Measurements from ENCODE around the gene MYBBP1A.

Gene MYBBP1A

DNA sequence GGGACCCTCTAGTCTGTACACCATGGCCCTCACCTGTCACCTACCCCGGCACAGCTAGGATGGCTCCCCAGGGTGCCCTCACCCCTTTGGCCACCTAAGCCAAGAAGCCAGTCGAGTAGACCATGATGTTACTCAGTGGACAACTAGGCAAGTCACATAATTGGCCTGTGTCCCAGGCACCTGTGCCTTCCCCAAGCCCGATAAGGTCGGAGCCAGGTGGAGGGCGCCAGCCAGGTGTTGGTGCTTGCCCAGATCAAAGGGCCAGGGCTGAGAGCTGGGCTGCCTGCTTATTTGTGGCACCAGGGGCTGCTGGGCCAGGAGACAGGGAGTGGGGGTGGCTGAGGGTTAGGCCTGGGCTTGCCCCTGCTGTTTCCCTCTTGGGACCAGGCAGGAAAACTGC lies 39.7 kb downstream of the MYBBP1A start:
- no peak for DNase-seq

DNA sequence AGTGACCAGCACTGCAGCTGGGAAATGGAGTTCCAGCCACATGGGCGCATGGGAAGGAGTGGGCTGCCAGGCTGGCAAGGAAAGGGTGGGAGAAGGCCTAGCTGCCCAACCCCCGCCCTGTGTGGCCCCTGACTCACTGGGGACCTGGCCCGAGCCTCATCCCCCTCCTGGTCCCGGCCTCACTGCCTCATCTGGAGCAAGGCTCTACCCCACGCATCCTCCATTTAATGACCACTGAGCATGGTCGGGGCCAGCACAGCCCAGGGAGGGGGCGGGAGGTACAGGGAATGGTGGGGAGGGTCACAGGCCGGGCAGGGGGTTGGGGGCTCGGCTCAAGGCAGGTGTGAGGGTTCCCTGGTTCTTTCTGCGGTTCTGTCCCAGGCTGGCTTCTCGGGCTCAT lies 40.4 kb downstream of the MYBBP1A start:
- no peak for DNase-seq

DNA sequence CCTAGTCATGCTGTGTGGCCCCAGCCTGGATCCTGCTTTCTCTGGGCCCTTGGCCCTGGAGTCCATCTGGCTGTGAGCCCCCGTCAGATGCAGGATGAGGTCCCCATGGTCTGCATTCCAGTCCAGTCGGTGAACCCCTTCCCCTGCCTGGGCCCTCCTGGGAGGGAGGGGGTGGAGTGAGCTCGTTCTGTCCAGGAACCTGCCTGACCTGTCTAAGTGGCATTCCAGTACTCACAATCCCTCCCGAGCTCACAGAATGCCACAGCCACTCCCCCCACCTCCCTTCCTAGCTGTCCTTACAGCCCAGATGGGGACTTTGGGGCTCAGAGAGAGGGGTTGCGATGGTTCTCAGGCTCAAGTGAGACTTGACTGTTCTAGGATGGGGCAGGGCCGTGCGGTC lies 41.0 kb downstream of the MYBBP1A start:
- DNase-seq: no peak

DNA sequence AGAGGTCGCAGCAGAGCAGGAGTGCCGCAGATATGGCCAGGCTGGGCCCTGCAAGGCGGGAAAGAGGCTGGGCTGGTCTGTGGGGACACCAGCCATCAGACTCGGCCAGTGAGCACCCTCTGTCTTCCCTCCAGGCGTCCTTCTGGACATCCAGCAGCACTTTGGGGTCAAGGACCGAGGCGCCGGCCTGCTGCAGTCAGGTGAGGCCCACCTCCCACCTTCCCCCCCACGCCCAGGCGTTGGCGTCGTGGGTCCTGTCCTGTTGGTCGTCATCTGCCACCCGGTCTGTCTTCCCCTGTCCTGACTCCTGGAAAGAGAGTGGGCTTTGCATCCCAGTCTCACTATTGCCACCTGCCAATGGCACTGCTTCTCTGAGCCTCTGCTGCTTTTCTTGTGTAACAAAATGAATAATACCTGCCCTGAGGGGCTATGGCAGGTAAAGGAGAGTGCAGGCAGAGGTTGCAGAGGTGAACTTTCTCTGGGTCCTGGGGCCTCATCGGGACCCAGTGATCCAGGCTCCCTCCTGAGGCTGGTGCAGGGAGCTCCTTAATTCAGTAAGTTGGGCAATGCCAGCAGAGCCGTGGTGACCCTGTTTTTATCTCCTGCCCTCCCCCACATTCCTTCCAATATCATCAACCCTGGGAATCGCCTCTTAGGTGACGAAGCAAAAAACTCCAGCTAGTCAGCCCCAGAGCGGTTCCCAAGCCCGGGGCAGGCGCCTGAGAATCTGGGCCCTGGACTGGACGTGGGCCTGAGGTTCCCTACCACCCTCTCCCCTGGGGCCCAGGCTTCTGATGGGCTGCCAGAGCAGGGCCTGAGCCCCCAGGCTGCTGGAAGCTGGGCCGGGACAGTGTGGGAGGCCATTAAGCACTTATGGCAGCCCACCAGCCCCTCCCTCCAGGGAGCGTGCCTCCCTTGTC lies 41.8 kb downstream of the MYBBP1A start:
- DNase-seq: no peak

DNA sequence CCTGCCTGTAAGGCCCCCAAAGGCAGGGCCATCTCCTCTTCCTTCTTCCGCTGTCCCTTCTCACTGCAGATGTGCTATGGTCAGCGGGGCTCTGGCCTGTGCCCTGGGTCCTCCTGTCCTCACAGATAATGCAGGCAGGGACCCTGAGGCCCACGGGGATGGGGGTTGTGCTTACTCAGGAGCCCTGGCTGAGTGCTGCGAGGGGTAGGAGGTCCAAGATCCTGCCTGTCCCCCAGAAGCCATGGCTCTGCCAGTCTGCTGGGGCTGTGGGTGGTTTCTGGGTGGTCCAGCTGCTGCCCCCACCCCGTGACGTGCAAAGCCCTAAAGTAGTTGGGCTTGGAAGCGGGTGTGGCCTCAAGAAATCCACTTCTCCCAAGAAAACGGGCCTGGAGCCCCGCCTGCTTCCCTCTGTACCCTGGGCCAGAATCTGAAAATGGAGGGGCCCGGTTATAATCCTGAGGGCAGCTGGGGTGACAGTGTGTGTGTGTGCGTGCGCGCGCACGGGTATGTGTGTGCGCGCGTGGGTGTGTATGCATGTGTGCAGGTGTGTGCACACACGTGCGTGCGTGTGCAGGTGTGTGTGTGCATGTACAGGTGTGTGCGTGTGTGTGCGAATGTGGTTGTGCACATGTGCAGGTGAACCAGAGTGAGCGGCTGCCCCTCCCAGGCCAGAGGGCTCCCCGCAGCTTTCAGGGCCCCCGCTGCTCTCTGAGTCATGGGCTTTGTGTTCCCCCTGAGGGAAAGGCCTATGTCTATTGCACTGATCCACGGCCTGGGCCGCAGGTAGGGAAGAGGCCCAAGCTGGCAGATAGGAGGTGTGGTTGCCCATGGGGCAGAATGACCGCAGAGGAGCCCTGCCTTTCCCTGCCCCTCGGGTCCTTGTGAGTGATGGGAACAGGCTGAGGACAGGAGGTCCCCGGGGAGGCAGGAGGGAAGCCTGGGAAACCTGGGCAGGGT lies 42.8 kb downstream of the MYBBP1A start:
- DNase-seq: no peak

DNA sequence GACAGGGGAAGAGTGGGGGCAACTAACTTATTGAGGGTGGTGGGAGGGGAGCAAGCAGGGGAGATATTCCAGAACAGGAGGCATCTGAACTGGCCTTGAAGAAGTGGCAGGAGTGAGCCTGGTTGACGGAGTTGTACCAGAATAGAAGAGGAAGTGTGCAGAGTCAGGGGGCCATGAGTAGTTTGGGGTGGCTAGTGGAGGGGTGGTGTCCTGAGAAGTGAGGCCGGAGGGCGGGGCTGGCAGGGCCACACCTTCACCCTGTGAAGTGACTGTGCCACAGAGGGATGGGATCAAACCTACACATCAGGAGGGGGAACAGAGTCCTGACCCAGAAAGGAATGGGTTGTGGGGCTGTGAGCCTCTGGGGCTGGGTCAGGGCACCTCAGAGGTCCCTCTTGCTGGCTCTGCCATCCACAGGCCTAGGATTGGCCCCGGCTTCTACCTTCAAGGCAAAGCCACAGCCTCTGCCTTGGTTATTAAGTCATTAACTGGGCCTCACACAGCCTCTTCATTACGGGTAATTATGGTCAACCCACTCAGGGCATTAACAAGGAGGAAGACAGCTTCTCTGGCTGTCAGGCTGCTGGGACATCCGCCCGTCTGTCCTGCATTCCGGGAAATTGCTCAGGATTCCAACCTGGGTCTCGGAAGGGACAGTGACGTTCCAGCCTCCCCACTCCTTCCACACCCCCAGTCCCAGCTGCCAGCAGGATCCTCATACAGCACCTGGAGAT lies 43.8 kb downstream of the MYBBP1A start:
- no peak for DNase-seq

DNA sequence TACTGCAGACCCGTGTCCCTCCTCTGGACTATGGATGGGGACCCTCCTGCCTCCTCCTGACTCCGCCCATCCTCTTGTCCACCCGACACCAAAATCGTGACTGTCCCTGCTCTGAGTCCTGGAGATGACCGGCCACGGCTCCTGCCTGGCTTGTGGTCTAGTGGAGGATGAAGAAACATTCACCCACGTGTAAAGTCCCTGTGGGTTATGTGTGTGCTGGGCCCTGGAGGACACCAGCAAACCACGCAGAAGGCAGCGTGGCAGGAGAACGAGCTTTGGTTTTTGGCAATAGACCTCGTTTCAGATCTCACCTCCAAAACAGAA lies 44.6 kb downstream of the MYBBP1A start:
- DNase-seq: no peak

DNA sequence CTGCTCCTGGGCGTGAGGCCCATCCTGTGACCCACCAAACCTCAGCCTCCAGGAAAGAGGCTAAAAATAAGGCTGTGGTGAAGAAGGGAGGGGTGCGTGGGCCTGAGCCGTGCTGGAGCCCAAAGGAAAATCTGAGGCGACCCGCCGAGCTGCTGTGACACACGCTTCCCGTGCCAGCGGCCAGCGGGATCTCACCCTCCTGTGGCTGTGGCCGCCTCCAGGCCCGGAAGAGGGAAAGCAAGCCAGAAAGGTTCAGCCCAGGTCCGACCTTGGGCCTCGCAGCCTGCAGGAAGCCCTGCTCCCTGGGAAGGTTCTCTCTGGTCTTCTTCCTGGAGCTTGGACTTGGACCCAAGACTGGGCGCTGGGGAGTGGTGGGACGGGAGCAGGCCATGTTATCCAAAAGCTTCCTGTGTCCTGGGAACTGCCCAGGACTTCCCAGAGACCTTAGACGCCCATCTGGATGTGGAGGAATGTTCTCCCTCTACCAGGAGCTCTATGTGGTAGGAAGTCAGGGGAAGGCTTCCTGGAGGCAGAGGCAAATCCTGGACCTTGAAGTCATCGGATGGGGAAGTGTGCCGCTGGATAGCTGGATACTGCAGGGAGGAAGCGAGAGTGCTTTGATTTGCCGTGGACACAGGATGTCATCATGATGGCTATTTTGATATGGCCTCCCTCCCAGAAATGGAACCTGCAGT lies 45.1 kb downstream of the MYBBP1A start:
- DNase-seq: no peak

DNA sequence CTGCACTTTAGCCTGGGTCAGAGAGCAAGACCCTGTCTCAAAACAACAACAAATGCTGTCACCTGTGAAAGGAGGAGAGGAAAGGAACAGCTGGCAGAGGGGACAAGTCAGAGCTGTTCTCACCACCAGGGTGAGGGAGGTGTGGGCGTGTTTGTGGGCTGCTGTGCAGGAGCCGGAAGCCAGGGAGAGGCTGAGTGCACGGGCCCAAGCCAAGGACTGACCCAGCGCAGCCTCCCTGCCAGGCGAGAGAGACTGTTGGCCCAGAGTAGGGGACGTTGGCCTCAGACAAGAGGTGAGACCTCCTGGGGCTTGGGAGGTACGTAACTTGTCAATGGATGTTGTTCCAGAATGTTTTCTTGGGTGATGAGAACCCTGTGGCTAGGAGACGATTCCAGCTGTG lies 45.8 kb downstream of the MYBBP1A start:
- DNase-seq: no peak

DNA sequence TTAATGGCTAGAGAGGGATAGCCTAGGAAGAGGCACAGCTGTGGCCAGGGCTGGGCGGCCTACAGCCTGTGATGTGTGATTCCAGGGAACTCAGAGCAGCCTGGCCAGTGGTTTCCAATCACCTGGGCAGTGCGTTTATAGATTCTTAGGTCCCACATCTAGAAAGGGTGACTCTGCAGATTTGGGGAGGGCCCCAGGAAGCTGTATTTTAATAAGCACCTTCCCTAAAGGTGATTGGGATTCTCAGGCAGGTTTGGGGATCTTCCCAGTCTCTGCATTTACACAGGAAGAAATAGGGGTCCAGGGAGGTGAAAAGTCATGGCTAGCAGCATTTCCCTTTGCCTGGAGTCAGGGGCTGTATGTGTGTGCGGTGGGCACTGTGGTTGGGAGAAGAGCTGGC lies 47.0 kb downstream of the MYBBP1A start:
- DNase-seq: no peak

DNA sequence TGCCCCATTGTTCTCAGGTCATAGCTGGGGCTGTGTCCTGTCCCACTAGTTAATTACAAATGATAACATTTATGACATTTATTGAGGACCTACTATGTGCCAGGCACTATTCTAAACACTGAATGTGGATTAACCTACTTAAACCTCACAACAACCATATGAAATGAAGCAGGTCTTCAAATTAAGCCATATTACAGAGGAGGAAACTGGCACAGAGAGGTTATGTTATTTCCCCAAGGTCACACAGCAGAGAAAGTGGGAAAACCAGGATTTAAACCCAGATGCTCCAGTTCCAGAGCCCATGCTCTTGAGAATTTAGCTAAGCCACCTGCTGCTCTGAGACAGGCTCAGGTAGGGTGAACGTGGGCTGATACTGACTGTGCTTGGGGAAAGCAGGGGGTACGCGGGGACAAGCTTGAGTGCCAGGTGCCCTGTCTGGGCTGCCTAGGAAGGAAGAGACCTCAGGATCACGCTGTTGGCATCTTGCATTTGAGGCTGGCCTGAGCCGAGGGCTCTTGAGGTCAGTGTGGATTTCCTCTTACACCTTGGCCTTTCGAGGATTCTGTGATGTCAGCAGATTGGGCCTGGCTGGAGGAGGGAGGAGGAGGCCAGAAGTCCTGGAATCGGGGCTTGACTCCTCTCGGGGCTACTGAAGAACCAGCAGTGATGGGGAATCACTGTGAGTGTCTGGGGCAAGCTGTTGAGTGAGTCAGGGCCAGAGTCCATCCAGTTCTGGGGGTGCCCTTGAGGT lies 47.6 kb downstream of the MYBBP1A start:
- DNase-seq: no peak

DNA sequence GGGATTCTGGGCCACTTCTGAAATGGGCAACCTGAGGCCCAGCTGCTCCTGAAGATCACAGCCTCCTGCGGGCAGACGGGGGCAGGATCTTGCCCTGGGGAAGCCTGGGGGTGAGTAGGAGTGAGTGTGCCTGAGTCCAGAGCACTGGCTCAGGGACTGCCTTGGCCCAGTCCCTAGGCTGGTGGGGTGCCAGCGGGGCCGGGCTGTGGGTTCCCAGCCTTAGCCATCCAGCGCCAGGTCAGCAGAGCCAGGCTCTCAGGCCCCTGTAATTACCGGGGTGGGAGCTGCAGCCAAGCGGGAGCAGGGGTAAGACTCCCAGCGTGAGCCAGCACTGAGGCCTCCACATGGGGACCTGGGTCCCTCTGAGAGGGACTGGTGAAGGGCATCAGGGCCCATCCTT lies 48.3 kb downstream of the MYBBP1A start:
- DNase-seq: no peak

DNA sequence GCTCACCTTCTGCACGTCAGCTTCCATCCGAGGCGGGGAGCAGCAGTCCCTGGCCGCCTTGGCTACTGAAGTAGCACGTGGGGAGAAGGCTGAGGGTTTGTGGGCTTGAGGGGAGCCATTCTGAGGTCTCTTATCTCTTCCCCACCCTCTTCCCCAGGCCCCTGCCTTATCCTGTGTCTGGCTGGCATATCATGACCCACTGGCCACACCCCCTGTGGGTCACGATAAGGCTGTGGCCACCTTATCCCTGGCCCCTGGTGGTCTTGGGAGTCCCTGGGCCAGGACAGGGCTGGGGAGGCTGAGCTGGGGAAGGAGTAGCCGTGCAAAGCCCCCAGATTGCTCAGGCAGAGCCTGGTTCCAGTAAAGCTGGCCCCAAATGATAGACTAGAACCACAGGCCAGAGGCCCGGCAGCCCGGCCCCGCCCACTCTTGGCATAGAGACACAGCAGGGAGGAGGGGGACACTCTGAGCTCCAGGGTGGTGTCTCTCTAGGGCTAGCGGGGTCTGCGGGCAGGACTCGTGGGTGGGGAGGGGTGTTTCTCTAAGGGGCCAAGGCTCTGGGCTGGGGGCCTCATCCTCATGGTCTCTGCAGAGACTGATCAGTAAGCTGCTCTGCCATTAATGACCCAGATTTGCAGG lies 48.9 kb downstream of the MYBBP1A start:
- no peak for DNase-seq

DNA sequence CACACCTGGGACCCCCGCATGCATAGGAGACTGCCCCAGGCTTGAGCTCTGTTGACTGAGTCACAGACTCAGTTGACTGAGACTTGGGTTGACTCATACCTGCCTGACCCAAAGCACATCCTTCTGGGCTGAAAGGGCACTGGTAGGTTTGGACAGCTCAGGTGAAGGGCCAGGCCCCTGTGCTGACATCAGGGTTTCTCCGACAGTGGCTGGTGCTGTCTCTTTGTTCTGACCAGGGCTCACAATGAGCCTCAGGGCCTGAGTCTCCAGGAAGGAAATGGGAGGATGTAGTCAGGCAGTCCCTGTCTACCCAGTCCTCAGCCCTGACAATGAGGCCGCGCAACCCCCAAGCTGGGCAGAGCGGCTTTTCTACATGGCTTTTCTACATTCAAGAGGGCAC lies 50.0 kb downstream of the MYBBP1A start:
- DNase-seq: no peak

DNA sequence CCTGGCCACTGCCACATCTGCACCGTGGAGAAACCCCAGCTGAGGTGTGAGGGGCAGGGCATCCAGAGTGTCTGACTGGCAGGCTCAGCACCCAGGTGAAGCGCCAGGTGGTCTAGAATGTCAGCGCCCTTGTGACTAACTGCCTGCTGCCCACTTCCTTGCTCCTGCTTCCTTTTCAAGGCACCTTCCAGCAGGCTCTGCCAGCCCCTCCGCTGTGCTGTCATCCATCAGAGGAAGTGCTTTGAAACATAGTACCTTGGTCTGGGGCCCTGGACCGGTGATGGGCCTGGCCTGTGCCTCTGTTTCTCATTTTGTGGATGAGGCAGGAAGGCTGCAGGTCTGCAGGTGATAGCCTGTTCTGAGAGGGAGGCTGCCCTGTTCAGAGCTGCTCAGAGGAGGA lies 51.0 kb downstream of the MYBBP1A start:
- DNase-seq: no peak

DNA sequence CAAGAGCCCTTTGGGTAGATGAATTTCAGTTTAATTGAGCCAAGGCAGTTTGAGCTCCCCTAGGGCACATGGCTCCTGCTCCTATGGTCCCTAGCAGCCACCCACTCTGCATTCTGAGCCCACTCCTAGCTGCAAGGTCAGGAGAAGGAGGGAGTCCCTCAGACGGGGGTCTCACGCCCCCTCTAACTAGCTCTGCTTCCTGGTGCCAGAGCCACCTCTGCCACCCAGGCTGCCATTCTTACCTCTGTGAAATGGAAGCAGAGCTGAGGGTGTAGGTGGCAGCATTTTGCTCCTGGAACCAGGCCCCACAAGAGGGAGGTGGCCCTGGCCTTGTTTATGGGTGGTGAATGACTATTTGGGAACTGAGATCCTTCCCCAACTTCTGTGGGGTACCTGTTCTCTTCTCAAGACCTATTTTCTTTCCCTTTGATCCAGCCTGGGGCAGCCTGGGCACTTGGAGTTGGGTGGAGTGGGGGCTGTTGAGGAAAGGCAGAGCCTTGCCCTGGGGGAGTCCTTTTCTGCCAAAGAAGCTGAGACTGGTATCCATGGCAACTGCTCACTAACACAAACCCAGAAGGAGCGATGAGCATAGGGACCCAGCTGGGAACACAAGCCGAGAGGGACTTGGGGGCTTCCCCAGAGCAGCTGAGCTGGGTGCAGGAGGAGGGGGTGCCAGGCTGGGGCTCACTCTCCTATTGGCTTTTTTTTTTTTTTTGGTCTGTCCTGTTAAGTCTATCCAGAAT lies 51.7 kb downstream of the MYBBP1A start:
- no peak for DNase-seq

DNA sequence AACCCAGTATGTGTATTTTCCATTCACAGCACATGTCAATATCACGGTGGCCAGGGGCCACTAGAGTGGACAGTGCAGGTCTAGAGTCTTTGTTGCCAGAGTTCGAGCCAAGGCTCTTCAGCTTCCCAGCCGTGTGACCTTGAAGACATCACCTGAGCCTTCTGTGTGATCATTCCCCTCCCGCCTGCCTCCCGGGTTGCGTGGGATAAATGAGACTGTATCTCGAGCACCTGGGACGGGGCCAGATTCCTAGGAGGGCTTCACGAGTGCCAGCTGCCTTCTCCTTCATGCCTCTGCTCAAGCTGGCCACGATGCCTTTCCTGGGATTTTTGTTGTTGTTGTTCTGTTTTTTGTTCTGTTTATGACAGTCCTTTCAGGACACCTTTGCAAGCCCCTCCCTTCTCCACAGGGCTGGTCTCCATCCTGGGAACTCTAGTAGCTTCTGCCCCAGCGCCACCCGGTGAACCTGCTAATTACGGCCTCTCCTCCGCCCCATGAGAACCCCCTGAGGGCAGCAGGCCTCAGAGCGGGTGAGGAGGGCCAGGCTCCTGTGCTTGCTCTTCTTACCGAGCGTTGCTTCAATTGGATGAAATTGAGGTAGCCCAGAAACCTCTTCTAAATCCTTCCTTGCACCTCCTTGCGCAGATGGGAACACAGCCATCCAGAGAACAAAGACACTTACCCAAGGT lies 52.6 kb downstream of the MYBBP1A start:
- no peak for DNase-seq

DNA sequence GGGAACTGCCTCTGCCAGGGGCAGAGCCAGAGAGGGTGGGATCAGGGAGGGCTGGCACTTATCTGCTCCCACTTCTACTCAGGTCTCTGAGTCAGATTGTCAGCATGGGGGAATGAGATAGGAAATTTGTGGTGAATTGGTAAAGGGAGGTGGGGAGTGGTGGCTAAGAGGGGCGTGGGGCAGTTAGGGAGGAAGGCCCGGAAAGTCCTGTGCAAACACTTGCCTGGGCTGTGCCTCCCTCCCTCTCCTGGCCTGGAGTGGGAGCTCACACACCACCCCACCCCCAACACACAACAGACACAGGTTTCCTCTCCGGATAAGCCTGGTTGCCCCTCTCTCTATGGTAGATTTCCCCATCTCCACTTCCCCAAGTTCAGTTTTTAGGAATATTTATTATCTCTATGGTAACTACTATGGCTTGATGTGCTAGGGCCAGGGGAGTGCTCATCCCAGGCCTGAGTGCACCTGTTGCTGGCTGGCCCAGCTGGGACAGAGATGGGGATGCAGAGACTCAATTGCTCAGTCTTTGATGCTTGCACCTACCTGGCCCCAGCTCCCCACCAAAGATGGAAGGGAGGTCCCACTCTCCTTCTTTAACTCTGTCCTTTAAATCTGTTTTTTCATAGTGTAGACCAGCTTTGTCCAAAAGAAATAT lies 53.8 kb downstream of the MYBBP1A start:
- no peak for DNase-seq

DNA sequence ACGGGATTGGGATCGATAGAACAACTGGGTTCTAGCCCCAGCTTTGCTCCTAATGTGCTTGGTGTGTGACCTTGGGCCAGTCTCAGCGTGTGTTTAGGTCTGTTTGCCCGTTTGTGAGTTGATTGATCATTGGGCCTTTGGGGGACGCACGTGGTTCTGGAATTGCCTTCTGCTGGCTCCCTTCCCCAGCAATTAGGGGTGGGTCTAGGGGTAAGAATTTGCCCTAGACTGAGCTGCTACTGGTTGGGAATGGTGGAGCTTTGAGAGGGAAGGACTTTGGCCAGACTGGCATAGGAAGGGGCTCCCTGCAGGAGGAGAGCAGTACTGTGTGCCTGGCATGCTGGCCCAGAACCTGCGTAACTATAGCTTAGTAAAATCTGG lies 55.0 kb downstream of the MYBBP1A start:
- DNase-seq: no peak
